GM12878 (cell line): ENCODE measurements around the gene HDAC3. TPM values are rescaled to one million over a fixed set of nuclear protein-coding genes. Genes with fewer than 3 reads are reported as not detected.
A peak's percentile ranks its signal among the peaks of the same experiment; 100 is the strongest.

Experiments used
- BHLHE40 ChIP-seq, 2 experiments: fragments of 450-650 bp in 1 of 2; IDR thresholded peaks; 2 replicates each; pipeline ENCODE4 v1.6.1; 2011 to 2017; ENCODE audit warnings: low read depth in 2 of 2, borderline replicate concordance in 1 of 2, improper control_type of control experiment in 1 of 2, low read length in 1 of 2, mild to moderate bottlenecking in 1 of 2
- CBFB ChIP-seq: IDR thresholded peaks from 2 replicates; pipeline ENCODE4 v1.6.1; 2016; ENCODE audit warnings: antibody characterized with exemption, low read depth
- DPF2 ChIP-seq: fragments of 450-650 bp; IDR thresholded peaks from 2 replicates; pipeline ENCODE4 v1.6.1; 2017; ENCODE audit warnings: mild to moderate bottlenecking
- HDAC6 ChIP-seq: fragments of 200-600 bp; sonication (generic); IDR thresholded peaks from one replicate; pipeline ENCODE4 v1.8.0; 2017; ENCODE audit warnings: antibody characterized with exemption; ENCODE audit not compliant: unreplicated experiment
- HSF1 ChIP-seq: fragments of 150-350 bp; IDR thresholded peaks from 2 replicates; pipeline ENCODE4 v1.6.1; 2014; ENCODE audit warnings: mild to moderate bottlenecking, low read depth, low read length
- JUND ChIP-seq: IDR thresholded peaks from 2 replicates; pipeline ENCODE4 v1.6.1; 2012; ENCODE audit warnings: low read depth, mild to moderate bottlenecking, low read length, improper control_type of control experiment, moderate library complexity
- MEF2A ChIP-seq: IDR thresholded peaks from 2 replicates; pipeline ENCODE4 v1.6.1; 2011; ENCODE audit warnings: low read depth, mild to moderate bottlenecking, low read length, moderate library complexity; ENCODE audit not compliant: insufficient read depth
- MTA2 ChIP-seq: fragments of 450-650 bp; IDR thresholded peaks from 2 replicates; pipeline ENCODE4 v1.6.1; 2016; ENCODE audit warnings: low read depth, mild to moderate bottlenecking, moderate library complexity
- MTA3 ChIP-seq: IDR thresholded peaks from 2 replicates; pipeline ENCODE4 v1.6.1; 2012; ENCODE audit warnings: low read length, inconsistent platforms, borderline replicate concordance
- NBN ChIP-seq: fragments of 450-650 bp; IDR thresholded peaks from 2 replicates; pipeline ENCODE4 v1.6.1; 2016
- NFXL1 ChIP-seq: fragments of 450-650 bp; IDR thresholded peaks from 2 replicates; pipeline ENCODE4 v1.6.1; 2017; ENCODE audit warnings: antibody characterized with exemption, mild to moderate bottlenecking, borderline replicate concordance
- PML ChIP-seq: IDR thresholded peaks from 2 replicates; pipeline ENCODE4 v1.6.1; 2012; ENCODE audit warnings: low read length, inconsistent platforms
- RAD21 ChIP-seq: IDR thresholded peaks from 2 replicates; pipeline ENCODE4 v1.6.1; 2011; ENCODE audit warnings: mild to moderate bottlenecking, low read depth, low read length, moderate library complexity; ENCODE audit not compliant: insufficient read depth
- RELA ChIP-seq: fragments of 450-650 bp; IDR thresholded peaks from 2 replicates; pipeline ENCODE4 v1.8.0; 2014; ENCODE audit warnings: borderline replicate concordance; ENCODE audit not compliant: partially characterized antibody
- STAT3 ChIP-seq: IDR thresholded peaks from 2 replicates; pipeline ENCODE4 v1.6.1; 2011; ENCODE audit warnings: low read depth, low read length, improper control_type of control experiment
- YY1 ChIP-seq: IDR thresholded peaks from 2 replicates; pipeline ENCODE4 v1.6.1; 2011; ENCODE audit warnings: low read depth, mild to moderate bottlenecking, low read length
- polyA plus RNA-seq, 11 experiments: library from polyadenylated mRNA; depleted of rRNA in 4 of 11; unstranded in 6 of 11; stranded (reverse) in 5 of 11; fragments of >200 nt; fragmentation: Nextera tagmentation in 4 of 11; fragmentation: Illumina TruSeq in 1 of 11; extraction: Ambion mirVana in 4 of 11; extraction: Trizol in 1 of 11; gene quantifications; 1 replicate in 1 of 11; 2 replicates in 10 of 11; pipeline versions ENCODE4 v1.2.1 to v1.2.3, GENCODE V29; 2011 to 2016; ENCODE audit warnings: inconsistent platforms in 2 of 11, missing spikeins in 2 of 11, low read depth in 1 of 11
- total RNA-seq, 4 experiments: library from RNA; depleted of rRNA in 3 of 4; stranded (reverse); fragments of >200 nt in 3 of 4; fragmentation: Illumina TruSeq in 1 of 4; extraction: Trizol in 1 of 4; gene quantifications; 2 replicates each; pipeline versions ENCODE4 v1.2.1 to v1.2.3, GENCODE V29; 2013 to 2021
- TF ChIP-seq, protein P1 (sequence below): fragments of 450-650 bp; IDR thresholded peaks from 2 replicates; pipeline ENCODE4 v1.6.1; 2016; ENCODE audit warnings: mild to moderate bottlenecking
- TF ChIP-seq, protein P2 (sequence below): fragments of 450-650 bp; IDR thresholded peaks from 2 replicates; pipeline ENCODE4 v1.6.1; 2017; ENCODE audit warnings: mild to moderate bottlenecking, moderate library complexity
- TF ChIP-seq, protein P3 (sequence below): IDR thresholded peaks from 2 replicates; pipeline ENCODE4 v1.6.1; 2012; ENCODE audit warnings: low read length, inconsistent platforms
- TF ChIP-seq, protein P4 (sequence below): fragments of 450-650 bp; IDR thresholded peaks from 2 replicates; pipeline ENCODE4 v1.6.1; 2017; ENCODE audit warnings: antibody characterized with exemption, mild to moderate bottlenecking, moderate library complexity

Gene HDAC3
- total and polyA plus RNA-seq, 10 of the 15 experiments (the other 5 are each of a cell fraction or from before 2014, with no cell fraction given): 62.2 to 140 (median 112) TPM

DNA sequence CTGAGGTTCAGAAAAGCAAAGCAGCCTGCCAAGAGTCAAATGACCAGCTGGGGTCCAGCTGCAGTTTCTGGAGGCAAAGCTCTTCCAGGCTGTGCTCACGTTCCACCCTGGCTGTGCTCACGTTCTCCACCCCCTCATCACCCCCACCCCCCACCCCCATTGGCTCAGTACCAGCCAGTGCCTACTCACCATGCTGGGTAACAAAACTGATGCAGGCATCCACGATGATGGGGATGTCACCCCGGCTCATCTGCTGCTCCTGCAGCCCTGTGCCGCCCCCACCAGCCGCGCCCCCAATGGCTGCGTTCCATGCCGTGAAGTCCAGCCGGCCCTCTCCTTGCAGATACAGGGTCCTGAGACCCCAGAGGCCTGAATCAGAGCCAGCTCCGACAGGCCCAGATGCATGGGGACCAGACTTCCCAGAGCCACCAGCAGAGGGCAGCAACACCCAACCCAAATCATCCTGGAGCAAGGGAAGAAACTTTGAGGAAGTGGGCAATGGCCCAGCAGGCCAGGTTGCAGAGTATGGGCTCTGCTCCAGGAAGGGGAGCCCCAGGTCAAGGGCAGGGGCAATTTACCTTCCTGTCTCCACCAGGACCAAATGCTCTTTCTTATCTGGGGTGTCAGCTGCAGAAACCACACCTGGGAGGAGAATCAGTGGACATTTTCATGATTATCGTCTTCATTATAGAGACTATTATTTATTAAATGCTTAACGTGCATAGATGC lies 28.2 kb upstream of the HDAC3 start (continued):
- TF ChIP-seq, protein P1, sequence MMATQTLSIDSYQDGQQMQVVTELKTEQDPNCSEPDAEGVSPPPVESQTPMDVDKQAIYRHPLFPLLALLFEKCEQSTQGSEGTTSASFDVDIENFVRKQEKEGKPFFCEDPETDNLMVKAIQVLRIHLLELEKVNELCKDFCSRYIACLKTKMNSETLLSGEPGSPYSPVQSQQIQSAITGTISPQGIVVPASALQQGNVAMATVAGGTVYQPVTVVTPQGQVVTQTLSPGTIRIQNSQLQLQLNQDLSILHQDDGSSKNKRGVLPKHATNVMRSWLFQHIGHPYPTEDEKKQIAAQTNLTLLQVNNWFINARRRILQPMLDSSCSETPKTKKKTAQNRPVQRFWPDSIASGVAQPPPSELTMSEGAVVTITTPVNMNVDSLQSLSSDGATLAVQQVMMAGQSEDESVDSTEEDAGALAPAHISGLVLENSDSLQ: no peak
- TF ChIP-seq BHLHE40 (IDR thresholded peaks at IDR 0.05; ENCODE audit: borderline replicate concordance in 1 of 2, low read depth in 2 of 2, low read length in 1 of 2) (no peak), MTA3 (no peak), JUND (no peak), CBFB (no peak), STAT3 (no peak), PML (no peak), DPF2 (no peak), MEF2A (no peak), RELA (no peak), RAD21 (peak; percentile 84), NFXL1 (no peak), HDAC6 (no peak), HSF1 (no peak), NBN (0 out of 2 replicates have a peak, but pooled peaks have one; percentile 14), YY1 (peak; percentile 71; the same call in 1 of the 2 replicates), MTA2 (no peak)
- TF ChIP-seq, protein P2, sequence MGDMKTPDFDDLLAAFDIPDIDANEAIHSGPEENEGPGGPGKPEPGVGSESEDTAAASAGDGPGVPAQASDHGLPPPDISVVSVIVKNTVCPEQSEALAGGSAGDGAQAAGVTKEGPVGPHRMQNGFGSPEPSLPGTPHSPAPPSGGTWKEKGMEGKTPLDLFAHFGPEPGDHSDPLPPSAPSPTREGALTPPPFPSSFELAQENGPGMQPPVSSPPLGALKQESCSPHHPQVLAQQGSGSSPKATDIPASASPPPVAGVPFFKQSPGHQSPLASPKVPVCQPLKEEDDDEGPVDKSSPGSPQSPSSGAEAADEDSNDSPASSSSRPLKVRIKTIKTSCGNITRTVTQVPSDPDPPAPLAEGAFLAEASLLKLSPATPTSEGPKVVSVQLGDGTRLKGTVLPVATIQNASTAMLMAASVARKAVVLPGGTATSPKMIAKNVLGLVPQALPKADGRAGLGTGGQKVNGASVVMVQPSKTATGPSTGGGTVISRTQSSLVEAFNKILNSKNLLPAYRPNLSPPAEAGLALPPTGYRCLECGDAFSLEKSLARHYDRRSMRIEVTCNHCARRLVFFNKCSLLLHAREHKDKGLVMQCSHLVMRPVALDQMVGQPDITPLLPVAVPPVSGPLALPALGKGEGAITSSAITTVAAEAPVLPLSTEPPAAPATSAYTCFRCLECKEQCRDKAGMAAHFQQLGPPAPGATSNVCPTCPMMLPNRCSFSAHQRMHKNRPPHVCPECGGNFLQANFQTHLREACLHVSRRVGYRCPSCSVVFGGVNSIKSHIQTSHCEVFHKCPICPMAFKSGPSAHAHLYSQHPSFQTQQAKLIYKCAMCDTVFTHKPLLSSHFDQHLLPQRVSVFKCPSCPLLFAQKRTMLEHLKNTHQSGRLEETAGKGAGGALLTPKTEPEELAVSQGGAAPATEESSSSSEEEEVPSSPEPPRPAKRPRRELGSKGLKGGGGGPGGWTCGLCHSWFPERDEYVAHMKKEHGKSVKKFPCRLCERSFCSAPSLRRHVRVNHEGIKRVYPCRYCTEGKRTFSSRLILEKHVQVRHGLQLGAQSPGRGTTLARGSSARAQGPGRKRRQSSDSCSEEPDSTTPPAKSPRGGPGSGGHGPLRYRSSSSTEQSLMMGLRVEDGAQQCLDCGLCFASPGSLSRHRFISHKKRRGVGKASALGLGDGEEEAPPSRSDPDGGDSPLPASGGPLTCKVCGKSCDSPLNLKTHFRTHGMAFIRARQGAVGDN: no peak
- TF ChIP-seq, protein P3, sequence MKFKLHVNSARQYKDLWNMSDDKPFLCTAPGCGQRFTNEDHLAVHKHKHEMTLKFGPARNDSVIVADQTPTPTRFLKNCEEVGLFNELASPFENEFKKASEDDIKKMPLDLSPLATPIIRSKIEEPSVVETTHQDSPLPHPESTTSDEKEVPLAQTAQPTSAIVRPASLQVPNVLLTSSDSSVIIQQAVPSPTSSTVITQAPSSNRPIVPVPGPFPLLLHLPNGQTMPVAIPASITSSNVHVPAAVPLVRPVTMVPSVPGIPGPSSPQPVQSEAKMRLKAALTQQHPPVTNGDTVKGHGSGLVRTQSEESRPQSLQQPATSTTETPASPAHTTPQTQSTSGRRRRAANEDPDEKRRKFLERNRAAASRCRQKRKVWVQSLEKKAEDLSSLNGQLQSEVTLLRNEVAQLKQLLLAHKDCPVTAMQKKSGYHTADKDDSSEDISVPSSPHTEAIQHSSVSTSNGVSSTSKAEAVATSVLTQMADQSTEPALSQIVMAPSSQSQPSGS: no peak
- TF ChIP-seq, protein P4, sequence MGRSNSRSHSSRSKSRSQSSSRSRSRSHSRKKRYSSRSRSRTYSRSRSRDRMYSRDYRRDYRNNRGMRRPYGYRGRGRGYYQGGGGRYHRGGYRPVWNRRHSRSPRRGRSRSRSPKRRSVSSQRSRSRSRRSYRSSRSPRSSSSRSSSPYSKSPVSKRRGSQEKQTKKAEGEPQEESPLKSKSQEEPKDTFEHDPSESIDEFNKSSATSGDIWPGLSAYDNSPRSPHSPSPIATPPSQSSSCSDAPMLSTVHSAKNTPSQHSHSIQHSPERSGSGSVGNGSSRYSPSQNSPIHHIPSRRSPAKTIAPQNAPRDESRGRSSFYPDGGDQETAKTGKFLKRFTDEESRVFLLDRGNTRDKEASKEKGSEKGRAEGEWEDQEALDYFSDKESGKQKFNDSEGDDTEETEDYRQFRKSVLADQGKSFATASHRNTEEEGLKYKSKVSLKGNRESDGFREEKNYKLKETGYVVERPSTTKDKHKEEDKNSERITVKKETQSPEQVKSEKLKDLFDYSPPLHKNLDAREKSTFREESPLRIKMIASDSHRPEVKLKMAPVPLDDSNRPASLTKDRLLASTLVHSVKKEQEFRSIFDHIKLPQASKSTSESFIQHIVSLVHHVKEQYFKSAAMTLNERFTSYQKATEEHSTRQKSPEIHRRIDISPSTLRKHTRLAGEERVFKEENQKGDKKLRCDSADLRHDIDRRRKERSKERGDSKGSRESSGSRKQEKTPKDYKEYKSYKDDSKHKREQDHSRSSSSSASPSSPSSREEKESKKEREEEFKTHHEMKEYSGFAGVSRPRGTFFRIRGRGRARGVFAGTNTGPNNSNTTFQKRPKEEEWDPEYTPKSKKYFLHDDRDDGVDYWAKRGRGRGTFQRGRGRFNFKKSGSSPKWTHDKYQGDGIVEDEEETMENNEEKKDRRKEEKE: no peak
